Measurements from ENCODE around the gene PLSCR2. TPM values are rescaled to one million over a fixed set of nuclear protein-coding genes. Genes with fewer than 3 reads are reported as not detected.

Gene PLSCR2
- total RNA-seq, 3 donors from 2014 or later = 0.82 to 2.8 (median 1.3) TPM

DNA sequence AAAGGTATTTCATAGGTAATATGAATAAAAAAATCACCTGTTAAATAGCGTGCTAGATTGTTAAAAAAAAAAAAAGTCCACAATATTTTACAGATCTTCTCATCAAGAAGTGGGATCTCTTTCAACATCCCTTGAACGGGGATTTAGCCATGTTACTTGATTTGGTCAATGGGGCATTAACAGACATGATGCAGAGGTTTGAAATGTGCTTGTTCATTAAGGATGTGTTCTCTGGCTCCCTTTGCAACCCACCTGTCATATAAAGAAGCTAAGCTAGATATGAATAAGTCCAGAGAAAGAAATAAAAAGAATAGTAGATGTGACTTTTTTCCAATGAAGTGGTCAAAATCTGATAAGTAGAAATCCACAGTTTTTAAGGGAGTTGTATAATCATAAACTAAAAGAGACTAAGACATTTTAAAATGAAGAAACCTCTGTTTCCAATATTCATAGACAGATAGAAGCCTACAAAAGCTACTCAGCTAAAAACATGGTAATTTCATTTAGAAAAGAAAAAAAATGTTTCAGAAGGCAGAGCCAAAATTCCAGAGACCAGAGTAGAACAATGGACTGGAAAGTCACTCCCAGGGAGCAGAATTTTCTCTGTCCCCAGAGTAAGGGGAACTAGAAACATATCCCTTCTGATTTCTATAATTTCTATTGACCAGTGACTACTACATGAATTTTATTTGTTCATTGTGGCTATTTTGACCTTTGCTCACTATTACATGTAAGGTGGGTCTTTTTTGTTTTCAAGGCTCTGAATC, 79.2 kb downstream of the PLSCR2 start:
- no peak overlapping the region for H3K4me3 ChIP-seq
- no peaks in the 10 kb centered on the region for H3K36me3 ChIP-seq (ENCODE audit: low read depth)
- ATAC-seq = no peak
- H3K9me3 ChIP-seq = no peaks in the 10 kb centered on the region
- TF ChIP-seq, protein P1, sequence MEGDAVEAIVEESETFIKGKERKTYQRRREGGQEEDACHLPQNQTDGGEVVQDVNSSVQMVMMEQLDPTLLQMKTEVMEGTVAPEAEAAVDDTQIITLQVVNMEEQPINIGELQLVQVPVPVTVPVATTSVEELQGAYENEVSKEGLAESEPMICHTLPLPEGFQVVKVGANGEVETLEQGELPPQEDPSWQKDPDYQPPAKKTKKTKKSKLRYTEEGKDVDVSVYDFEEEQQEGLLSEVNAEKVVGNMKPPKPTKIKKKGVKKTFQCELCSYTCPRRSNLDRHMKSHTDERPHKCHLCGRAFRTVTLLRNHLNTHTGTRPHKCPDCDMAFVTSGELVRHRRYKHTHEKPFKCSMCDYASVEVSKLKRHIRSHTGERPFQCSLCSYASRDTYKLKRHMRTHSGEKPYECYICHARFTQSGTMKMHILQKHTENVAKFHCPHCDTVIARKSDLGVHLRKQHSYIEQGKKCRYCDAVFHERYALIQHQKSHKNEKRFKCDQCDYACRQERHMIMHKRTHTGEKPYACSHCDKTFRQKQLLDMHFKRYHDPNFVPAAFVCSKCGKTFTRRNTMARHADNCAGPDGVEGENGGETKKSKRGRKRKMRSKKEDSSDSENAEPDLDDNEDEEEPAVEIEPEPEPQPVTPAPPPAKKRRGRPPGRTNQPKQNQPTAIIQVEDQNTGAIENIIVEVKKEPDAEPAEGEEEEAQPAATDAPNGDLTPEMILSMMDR (IDR thresholded peaks at IDR 0.05) = no peak
- intact Hi-C loops (cut with DNase I, micrococcal nuclease) = no loop called here
- no peak for DNase-seq
- no peaks in the 10 kb centered on the region for H3K4me1 ChIP-seq (ENCODE audit: low read depth)

DNA sequence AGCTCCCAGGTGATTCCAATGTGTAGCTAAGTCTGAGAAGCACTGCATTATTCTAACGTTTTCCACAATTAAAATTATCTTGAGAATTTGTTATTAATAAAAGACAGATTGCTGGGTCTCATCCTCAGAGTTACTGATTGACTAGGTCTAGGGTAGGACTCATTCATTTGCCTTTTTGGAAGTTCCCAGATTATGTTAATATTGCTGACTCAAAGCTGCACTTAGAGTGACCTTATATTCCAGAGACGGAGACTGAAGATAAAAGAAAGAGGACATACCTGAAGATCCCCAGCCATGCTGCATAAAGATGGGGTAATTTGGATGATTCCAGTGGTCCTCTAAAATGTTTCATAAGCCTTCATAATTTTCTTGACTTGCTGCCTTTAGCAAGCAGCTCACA, 81.8 kb downstream of the PLSCR2 start:
- ATAC-seq = no peak
- H3K9me3 ChIP-seq = no peaks in the 10 kb centered on the region
- H3K4me1 ChIP-seq (ENCODE audit: low read depth) = no peaks in the 10 kb centered on the region
- DNase-seq = no peak
- no peak overlapping the region for H3K4me3 ChIP-seq
- no peaks in the 10 kb centered on the region for H3K36me3 ChIP-seq (ENCODE audit: low read depth)
- TF ChIP-seq, protein P1 (IDR thresholded peaks at IDR 0.05) = no peak
- intact Hi-C loops (cut with DNase I, micrococcal nuclease) = no loop called here

- intact Hi-C loops (cut with DNase I, micrococcal nuclease) = no loop called here
- Histone ChIP-seq H3K9me3 (no peaks in the 10 kb centered on the region), H3K4me3 (no peak overlapping the region), H3K4me1 (ENCODE audit: low read depth) (no peaks in the 10 kb centered on the region), H3K36me3 (ENCODE audit: low read depth) (no peaks in the 10 kb centered on the region)
- no peak for ATAC-seq
- no peak for DNase-seq
- TF ChIP-seq, protein P1 (IDR thresholded peaks at IDR 0.05) = no peak
Measured at GRCh38 chr3:146386936-146387335, 82.4 kb downstream of the PLSCR2 start.

- ATAC-seq = no peak
- TF ChIP-seq, protein P1 (IDR thresholded peaks at IDR 0.05) = no peak
- Histone ChIP-seq H3K9me3 (no peaks in the 10 kb centered on the region), H3K4me3 (no peak overlapping the region), H3K36me3 (ENCODE audit: low read depth) (no peaks in the 10 kb centered on the region), H3K4me1 (ENCODE audit: low read depth) (no peaks in the 10 kb centered on the region)
- intact Hi-C loops (cut with DNase I, micrococcal nuclease) = no loop called here
- DNase-seq = no peak
Measured at GRCh38 chr3:146384786-146385185, 84.6 kb downstream of the PLSCR2 start.

Other genes starting within 250 kb of the PLSCR2 start
- 10 to 100 TPM; 45.3 to 72.7 (median 64.0) TPM for gene PLSCR4, start 218.5 kb downstream of the PLSCR2 start, total RNA-seq
- gene PLSCR1, start 75.0 kb upstream of the PLSCR2 start, total RNA-seq = 100 to 1,000 TPM; 119 to 264 (median 180) TPM
- gene PLSCR5, start 135.8 kb upstream of the PLSCR2 start, total RNA-seq = not detected